Globus pallidus (tissue), 1 donor: ENCODE measurements around the gene AHCYL1.
"Not testable (repeated sequence)": the region's sequence is repeated elsewhere in the genome, so short reads cannot be mapped to it uniquely, and the experiment has no call there.

Experiments
- DNase-seq: peaks from one replicate; pipeline ENCODE4 v3.0.0-alpha.2; 2015; ENCODE audit warnings: low spot score

Gene AHCYL1

DNA sequence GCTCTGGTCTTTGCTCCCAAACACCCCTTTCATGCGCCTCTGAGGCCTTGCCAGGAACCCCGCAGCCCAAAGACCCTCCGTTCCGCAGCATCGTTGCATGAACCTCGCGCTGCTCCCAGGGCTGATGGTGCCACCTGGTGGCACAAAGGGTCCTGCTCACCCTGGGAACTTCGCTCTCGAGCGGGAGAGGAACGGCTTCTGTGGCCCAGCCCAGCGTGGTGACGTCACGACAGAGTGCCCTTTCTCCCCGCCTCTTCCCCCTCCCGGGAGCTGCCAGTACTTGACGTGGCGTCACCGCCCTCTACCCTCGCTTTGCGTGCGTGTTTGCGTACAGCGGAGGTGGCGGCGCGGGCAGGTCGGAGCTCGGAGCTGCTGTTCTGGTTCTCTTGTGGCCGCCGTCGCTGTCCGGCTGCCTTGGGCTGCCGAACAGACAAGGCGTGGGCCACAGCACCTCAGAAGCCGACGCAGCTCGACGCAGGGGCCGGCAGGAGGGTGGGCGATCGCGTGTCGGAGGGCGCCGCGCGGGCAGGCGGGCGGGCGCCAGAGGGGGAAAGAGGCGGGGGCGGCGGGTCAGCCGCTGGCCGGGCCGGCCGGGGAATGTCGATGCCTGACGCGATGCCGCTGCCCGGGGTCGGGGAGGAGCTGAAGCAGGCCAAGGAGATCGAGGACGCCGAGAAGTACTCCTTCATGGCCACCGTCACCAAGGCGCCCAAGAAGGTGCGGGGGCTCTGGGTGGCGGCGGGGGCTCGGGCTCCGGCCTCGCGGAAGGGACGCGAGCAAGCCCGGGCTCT lies at the start of gene AHCYL1:
AHCYL1 (plus strand) TSS at position 310 of the 791 bp plus-strand sequence; CDS start at position 598, 288 bp downstream.
- peak; percentile 100 for DNase-seq

DNA sequence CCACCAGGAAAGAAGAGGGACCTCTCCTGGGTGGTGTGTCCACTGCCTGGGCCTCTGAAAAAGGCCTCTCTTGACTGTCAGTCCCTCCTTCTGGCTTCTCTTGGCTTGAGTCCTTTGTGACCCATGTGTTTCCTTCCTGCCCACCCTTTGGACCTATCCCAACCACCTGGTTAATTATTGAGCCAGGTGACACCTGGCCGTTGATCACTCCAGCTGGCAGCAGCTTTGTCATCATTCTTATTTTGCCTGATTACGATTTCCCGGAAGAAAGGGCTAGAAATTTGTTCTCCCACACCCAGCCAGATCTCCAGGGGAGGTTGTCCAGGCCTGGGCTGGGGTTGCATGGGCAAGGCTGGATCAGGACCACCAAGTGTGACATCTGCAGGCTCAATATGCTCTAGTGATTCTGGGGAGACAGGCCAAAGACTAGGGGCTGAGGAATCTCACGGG lies 49.1 kb upstream of the AHCYL1 start:
- no peak for DNase-seq

DNA sequence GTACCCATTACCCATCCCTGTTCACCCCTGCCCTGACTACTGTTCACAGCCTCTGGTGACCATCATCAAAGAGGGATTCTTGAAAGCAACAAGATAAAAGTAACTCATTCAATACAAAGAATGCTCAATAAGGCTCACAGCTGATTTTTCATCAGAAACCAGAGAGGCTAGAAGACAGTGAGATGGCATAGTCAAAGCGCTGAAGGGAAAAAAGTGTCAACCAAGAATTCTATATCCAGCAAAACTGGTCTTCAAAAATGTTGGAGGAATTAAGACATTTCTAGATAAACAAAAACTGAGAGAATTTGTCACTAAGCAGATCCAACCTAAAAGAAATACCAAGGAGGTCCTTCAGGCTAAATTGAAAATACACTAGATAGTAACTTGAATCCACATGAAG lies 46.8 kb upstream of the AHCYL1 start:
- DNase-seq, result no peak

DNA sequence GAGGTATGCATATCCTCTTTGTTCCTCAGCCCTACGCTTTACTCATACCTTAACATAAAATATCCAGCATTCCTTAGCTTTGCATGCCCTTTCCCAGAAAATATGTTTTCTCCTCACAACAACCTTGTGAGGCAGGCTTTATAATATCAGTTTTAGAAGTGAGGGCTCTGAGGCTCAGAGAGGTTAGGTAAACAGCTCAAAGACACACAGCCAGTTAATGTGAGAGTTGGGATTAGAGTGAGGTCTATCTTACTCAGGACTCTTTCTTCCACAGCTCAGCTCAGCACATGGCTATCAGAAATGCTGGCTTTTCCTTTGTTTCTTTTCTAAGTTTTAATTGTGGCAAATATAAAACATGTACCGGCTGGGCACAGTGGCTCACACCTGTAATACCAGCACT lies 46.0 kb upstream of the AHCYL1 start:
- no peak for DNase-seq

DNA sequence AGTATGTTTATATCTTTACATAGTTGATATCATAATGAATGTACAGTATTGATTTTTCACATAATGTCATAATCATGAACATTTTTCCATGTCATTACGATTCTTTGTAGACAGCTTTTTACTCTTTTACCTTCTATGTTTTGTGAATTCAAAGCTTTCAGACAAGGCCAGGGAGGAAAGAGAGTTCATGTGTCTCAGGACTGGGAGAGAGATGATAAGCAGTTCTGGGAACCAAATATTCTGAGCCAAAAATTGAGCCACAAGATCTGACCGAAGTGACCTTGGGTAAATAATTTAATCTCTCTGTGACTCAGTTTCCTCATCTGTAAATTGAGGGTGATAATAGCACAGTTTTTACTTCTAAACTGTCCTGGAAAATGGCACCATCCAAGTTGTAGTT lies 42.1 kb upstream of the AHCYL1 start:
- no peak for DNase-seq

DNA sequence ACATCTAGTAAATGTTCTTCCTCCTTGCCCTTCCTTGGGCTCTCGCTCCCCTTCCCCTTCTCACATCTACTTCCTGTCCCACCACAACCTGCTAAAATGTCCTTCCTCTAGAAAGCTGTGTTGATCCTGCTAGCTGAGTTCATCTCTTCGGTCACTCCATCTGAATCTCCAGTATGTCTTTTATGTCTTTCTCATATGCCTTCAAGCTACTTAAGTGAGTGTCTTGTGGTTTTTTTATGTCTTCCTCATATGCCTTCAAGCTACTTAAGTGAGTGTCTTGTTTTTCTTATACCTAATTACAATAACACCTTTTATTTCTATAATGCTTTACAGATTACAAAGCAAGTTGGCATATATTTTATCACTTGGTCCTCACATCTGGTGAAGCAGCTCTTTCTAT lies 40.0 kb upstream of the AHCYL1 start:
- DNase-seq, result no peak

DNA sequence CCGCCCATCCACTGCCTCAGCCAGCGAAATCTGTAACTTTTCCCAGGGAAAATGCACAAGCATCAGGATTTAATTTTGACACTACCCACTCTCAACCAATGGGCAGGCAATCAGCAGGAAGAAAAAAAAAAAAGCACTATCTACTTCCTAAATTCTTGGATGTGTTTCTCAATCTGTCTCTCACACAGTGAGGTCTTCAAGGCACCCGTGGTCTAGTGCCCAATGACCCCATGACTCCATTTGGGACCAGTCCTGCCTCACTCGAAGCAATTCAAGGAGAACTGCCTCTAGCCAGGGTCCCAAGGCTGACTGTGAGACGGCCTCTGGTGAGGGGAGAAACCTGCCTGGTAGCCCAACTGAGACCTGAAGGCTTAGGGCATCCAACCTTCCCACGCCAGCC lies 38.1 kb upstream of the AHCYL1 start:
- DNase-seq, result no peak

DNA sequence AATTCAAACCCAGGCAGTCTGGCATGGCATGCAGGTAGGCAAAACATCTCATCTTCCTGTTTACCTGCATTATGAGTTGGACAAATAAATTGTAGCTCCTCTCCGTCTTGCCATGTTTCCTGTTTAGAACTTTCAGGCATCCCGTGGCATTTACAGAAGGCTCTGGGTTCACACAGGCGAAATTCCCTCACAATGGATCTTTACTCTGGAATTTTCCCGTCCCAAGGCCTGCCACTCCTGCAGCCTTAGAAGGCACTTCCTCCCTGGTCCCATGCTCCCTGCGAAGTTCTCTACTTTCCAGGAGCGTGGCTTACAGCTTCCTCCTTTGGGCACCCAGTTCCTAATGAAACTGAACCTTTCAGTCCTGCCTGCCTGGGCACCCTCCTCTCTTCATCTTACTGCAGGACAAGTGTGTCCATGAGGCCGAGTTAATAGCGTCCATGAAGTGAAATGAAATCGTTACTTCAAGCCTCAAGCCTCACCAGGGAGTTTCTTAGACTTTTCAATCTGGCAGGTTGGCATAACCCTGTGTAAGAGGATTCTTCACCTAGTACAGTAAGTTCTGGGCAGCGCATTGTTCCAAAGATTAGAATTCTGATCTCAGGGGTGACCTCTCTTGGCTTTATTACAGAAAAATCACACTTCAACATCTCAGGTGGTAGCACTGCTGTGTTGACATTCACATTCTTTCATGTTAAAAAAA lies 36.8 kb upstream of the AHCYL1 start:
- DNase-seq, result no peak

DNA sequence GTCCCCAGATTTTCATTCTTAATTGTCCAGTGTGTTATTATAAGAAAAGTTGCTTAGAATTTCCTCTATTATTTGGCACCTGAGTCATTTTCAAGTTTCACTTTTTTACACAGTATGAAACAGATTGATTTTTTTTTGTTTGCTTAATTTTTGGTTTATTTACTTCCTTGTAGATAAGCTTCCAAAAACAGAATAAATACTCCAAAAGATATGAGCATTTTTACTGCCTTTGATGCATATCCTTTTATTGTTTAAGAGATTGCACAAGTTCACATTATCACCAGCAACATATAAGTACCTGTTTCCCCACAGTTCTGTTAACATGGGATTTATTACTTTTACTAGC lies 36.3 kb upstream of the AHCYL1 start:
- DNase-seq, result no peak

DNA sequence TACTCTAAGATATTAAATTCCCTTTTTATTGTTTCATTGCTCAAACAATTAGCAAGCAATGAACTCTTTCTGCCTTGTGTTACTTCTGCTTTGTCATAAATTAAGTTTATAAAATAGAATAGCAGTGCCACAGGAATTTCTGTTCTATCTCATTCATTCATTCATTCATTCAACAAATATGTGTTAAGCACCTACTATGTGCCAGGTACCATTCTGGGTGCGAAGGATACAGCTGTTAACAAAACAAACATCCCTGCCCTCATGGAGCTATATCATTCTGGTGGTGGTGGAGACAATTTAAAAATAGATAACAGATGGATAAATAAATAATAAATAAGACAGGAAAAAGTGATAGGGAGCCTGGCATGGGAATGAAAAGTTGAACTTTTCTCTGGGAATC lies 34.5 kb upstream of the AHCYL1 start:
- DNase-seq, result no peak

DNA sequence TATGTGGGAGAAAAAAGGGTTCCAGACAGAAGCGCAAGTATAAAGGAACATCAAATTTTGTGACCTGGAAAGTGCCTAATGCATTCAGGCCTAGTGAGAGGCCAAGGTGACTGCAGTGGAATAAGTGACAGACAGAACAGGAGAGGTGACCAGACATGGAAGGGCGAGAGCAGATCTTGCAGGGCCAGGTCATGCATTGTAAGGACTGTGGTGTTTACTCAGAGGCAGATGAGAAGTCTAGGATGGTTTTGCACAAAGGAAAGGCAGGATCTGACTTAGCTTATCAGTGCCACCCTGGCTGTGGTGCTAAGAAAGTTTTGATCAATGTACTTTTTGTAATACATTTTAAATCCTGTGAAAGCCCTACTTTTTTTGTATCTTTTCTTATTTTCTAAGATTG lies 34.1 kb upstream of the AHCYL1 start:
- DNase-seq, result no peak

DNA sequence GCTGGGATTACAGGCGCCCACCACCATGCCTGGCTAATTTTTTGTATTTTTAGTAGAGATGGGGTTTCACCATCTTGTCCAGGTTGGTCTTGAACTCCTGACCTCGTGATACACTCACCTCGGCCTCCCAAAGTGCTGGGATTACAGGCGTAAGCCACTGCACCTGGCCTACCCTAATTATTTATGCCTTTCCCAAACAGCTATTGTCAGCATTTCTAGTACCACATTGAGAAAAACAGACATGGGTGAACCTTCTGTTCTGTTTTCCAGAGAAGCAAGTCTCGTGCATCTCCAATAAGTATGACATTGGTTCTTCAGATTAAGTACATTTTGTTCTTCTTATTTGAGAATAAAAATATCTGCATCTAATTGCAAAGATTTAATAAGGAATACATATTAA lies 33.1 kb upstream of the AHCYL1 start:
- DNase-seq, result not testable (repeated sequence)

DNA sequence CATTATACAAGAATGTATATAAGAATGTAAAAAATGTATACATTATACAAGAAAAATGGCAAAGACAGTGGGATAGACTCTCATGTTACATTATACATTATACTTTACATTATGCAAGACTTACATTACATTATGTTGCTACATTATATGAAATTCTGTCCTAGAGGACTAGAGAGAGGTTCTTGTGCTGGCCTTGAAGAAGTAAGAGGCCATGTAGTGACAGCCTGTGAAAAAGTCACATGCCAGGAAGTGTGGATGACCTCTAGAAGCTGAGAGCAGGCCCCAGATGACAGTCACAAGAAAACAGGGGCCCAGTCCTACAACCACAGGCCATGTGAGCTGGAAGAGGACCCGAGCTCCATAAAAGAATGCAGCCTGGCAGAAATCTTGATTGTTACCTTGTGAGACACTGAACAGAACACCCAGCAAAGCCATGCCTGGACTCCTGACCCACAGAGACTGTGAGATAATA lies 30.5 kb upstream of the AHCYL1 start:
- DNase-seq, result no peak

DNA sequence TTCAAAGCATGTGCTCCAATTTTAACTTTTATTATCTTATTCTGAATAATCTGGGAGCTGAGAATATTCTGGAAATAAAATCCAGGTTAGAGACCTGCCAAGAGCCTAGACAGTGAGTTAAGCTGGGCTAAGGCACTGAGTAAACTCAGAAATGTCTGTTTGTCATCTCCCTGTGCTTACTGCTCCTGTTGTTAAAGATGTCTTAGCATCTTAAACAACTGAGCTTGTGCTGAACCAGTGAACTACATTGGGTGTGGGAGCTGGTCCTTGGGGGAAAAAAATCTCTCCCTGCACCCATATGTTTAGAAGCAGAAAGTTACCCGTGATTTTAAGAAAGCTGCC lies 25.0 kb upstream of the AHCYL1 start:
- no peak for DNase-seq

DNA sequence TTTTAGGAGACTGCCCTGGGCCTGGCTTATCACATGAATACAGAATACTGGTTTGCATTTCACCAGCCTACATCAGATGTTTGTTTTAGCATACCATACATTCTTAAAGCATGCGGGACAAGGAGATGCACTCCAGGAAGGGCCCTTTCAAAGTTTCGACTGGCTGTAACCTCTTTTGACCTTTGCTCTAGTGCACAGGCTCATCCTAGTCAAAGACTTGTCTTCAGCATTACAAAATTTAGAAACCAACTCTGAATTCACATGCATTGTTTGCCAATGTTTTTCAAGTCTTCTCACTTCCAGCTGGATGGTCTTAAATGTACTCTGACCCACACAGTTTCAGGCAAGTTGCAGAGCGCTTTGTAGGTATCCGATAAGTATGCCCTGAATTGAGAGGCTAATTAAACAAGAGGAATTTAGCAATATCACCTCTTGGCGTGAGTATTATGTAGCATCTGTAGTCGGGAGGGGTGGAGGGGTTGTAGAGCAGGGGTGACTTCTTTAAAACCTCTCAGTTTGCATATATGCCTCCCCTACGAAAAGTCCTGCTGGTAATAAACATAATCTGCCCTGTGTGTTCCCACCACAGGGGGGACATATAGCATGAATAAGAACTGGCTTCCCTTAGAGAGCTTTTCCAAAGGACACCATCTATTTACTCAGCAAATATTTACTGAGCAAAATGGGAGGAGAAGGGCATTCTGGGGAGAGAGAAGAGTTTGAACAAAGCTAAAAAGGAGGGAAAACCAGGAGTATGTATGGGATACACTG lies 24.4 kb upstream of the AHCYL1 start:
- DNase-seq, result no peak

DNA sequence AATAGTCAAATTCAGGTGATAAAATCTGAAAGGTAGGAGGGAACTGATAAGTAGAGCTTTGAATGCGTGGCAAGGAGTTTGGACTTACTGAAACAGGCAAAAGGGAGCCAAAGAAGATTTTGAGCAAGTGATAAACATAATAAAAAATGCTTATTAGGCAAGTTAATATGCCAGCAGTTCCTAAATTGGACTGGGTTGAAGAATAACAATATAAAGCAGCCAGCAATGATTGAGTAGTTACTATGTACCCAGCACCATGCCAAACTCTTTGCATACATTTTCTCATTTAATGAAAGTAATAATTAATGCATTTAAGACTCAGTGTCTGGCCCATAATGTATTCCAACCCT lies 23.8 kb upstream of the AHCYL1 start:
- DNase-seq, result no peak

DNA sequence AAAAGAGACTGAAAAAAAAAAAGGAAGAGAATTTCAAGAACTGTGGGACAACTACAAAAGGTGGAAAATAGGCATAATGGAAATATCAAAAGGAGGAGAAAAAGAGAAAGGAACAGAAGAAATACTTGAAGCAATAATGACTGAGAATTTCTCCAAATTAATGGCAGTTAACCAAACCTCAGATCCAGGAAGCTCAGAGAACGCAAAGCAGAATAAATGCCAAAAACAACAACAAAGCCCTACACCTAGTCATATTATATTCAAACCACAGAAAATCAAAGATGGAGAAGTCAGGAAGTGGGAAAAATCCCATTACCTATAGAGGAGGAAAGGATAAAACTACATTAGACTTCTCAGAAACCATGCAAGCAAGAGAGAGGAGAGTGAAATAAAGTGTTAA lies 20.7 kb upstream of the AHCYL1 start:
- DNase-seq, result no peak

DNA sequence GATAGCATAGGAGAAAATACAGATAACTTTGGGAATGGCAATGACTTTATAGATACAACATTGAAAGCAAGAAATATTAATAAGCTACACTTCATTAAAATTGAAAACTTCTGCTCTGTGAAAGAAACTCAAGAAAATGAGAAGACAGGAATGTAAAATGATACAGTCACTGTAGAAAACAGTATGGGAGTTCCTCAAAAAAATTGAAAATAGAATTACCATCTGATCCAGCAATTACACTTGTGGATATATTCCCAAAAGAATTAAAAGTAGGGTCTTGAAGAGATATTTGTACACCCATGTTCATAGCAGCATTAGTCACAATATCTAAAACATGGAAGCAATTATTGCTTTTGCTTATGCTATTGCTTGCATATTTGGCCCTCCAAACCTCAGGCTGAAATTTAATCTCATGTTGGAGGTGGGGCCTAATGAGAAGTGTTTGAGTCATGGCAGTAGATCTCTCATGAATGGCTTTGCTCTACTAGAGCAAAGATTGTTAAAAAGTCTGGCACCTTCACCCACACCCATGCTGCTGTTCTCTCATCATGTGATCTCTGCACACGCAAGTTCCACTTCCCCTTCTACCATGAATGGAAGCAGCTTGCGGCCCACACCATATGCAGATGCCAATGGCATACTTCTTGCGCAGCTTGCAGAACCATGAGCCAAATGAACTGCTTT lies 15.3 kb upstream of the AHCYL1 start:
- DNase-seq, result no peak

DNA sequence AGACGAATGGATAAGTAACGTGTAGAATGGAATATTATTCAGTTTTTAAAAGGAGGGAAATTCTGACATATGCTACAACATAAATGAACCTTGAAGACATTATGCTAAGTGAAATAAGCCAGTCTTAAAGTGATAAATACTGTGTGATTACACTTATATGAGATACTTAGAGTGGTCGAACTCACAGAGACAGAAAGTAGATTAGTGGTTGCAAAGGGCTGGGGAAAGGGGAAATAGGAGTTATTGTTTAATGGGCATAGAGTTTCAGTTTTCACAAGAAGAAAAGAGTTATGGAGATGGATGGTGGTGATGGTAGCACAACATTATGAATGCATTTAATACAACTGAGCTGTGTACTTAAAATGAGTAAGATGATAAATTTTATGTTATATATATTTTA lies 14.7 kb upstream of the AHCYL1 start:
- DNase-seq, result no peak

DNA sequence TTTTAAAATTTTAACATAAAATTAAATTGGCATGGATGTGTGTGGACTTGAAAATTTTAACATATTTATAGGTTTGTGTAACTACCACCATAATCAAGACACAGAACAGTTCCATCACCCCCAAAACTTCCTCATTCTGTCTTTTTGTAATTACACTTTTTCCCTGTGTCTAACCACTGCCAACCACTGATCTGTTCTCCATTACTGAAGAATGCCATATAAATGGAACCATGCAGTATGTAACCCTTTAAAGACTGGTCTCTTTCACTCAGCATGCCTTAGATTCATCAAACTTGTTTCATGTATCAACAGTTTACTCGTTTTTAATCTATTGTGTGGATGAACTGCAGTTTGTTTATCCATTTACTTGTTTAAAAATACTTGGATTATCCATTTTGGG lies 13.0 kb upstream of the AHCYL1 start:
- DNase-seq, result no peak

DNA sequence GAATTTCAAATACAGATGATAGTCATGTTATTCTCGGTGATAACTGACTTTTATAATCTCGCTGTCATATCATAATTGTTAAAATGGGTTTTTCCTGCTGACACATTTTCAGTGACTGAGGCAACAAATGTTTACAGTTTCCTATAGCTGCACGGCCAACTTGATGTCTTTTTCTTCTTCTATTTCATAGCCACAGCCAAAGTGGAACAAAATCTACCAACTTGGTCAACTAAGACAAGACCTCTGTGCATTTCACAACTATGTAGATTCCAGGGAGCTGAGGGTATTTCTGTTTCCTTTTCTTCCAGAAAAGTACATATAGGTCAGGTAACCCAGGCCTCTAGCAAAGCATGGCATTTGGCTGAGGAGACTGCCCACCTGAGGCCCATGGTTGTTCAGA lies 10.4 kb upstream of the AHCYL1 start:
- DNase-seq, result no peak

DNA sequence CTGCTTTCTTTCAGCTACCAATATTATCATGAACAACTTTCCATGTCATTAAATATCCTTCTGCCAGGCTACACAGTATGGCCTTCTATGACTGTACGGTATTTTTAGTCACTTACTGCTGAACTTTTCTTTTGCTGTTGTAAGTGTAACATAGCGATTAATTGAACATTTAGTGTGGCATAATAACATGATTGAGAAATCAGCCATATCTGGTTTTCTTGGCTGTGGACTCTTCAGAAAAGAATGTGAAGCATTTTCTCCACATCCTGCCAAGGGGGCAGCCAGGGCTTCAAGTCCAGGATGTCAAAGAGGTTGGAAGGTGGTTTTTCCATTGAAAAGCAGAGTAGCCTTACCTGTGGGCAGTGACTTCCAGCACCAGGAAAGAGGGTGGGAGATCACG lies 8.8 kb upstream of the AHCYL1 start:
- no peak for DNase-seq

DNA sequence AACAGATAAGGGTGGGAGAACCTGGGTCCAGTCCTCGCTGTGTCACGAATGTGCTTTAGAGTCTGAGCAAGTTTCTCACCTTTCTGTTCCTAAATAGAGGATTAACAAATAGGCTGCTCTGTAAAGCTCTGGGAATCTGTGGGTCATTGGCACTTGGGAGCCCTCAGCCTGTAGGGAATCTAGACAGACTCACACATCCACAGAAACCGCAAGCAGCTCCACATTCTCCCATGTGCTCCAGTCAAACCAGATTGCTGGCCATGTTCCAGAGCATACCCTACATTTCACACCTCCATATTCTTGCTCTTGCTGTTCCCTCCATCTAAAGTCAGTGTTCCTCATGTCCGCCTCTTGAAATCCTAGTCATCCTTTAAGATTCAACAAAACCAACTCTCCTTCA lies 7.8 kb upstream of the AHCYL1 start:
- no peak for DNase-seq
